Amygdala (tissue), 56 donors: Measurements from ENCODE around the gene FBXO21.
A peak's percentile ranks its signal among the peaks of the same experiment; 100 is the strongest.
"Not testable (repeated sequence)": the region's sequence is repeated elsewhere in the genome, so short reads cannot be mapped to it uniquely, and the experiment has no call there.

Source experiments
- DNase-seq, 56 donors: peaks; one replicate each; lab custom pipeline; 2025; lab: John Stamatoyannopoulos, UW

FBXO21 gene

GRCh38 chr12:117113231-117113630 is 77.0 kb downstream of the FBXO21 start:
- DNase-seq: no peak

GRCh38 chr12:117111821-117112595 is 78.3 kb downstream of the FBXO21 start:
- DNase-seq: no peak

GRCh38 chr12:117111386-117111785 is 78.9 kb downstream of the FBXO21 start:
- DNase-seq: no peak

GRCh38 chr12:117109943-117110635 is 80.2 kb downstream of the FBXO21 start:
- no peak for DNase-seq

GRCh38 chr12:117105902-117106301 is 84.4 kb downstream of the FBXO21 start:
- no peak for DNase-seq

- not testable (repeated sequence) for DNase-seq
Measured at GRCh38 chr12:117104003-117104402, 86.3 kb downstream of the FBXO21 start.

GRCh38 chr12:117102800-117103181 is 87.5 kb downstream of the FBXO21 start:
- DNase-seq: no peak

- no peak for DNase-seq
Measured at GRCh38 chr12:117101953-117102799, 88.1 kb downstream of the FBXO21 start.

GRCh38 chr12:117100851-117101673 is 89.2 kb downstream of the FBXO21 start:
- no peak for DNase-seq

- no peak for DNase-seq
Measured at GRCh38 chr12:117100251-117100650, 90.0 kb downstream of the FBXO21 start.

GRCh38 chr12:117098361-117099217 is 91.7 kb downstream of the FBXO21 start:
- DNase-seq: no peak

GRCh38 chr12:117098024-117098360 is 92.3 kb downstream of the FBXO21 start:
- DNase-seq: no peak

- peak in 1 of 56 donors; percentile 31 for DNase-seq
Measured at GRCh38 chr12:117097159-117097558, 93.1 kb downstream of the FBXO21 start.

GRCh38 chr12:117096501-117097042 is 93.7 kb downstream of the FBXO21 start:
- no peak for DNase-seq

- DNase-seq: not testable (repeated sequence)
Measured at GRCh38 chr12:117095191-117095590, 95.1 kb downstream of the FBXO21 start.

- DNase-seq: no peak
Measured at GRCh38 chr12:117093918-117094630, 96.2 kb downstream of the FBXO21 start.

- no peak for DNase-seq
Measured at GRCh38 chr12:117093431-117093830, 96.8 kb downstream of the FBXO21 start.

- no peak for DNase-seq
Measured at GRCh38 chr12:117092886-117093285, 97.4 kb downstream of the FBXO21 start.

- DNase-seq: no peak
Measured at GRCh38 chr12:117092511-117092780, 97.8 kb downstream of the FBXO21 start.
